Osteocyte (in vitro differentiated cells): ENCODE data around the gene RILP. TPM values are rescaled to one million over a fixed set of nuclear protein-coding genes. Genes with fewer than 3 reads are reported as not detected.
A peak's percentile ranks its signal among the peaks of the same experiment; 100 is the strongest.

Source experiments
- DNase-seq: peaks from one replicate; pipeline ENCODE4 v3.0.0; 2021; ENCODE audit warnings: mixed read lengths; ENCODE audit not compliant: unreplicated experiment; ENCODE audit errors: extremely low spot score
- H3K27ac Mint-ChIP-seq: one replicate; pipeline ENCODE4 v1.8.0; 2021; ENCODE audit warnings: mild to moderate bottlenecking, mixed read lengths; ENCODE audit not compliant: unreplicated experiment
- H3K27me3 Mint-ChIP-seq: one replicate; pipeline ENCODE4 v1.8.0; 2021; ENCODE audit warnings: mixed read lengths; ENCODE audit not compliant: unreplicated experiment
- H3K36me3 Mint-ChIP-seq: one replicate; pipeline ENCODE4 v1.8.0; 2021; ENCODE audit warnings: mixed read lengths; ENCODE audit not compliant: unreplicated experiment
- H3K4me1 Mint-ChIP-seq: one replicate; pipeline ENCODE4 v1.8.0; 2021; ENCODE audit warnings: mixed read lengths; ENCODE audit not compliant: unreplicated experiment
- H3K4me3 Mint-ChIP-seq: one replicate; pipeline ENCODE4 v1.8.0; 2021; ENCODE audit warnings: mild to moderate bottlenecking, moderate library complexity, mixed read lengths; ENCODE audit not compliant: unreplicated experiment
- H3K9me3 Mint-ChIP-seq: one replicate; pipeline ENCODE4 v1.8.0; 2021; ENCODE audit warnings: mixed read lengths; ENCODE audit not compliant: unreplicated experiment
- CTCF ChIP-seq: fragments of 200-600 bp; sonication (generic); IDR thresholded peaks from 2 replicates; pipeline ENCODE4 v1.5.0; 2021; ENCODE audit warnings: antibody characterized with exemption, mild to moderate bottlenecking, moderate library complexity
- total RNA-seq: library from RNA; stranded (reverse); gene quantifications from 2 replicates; pipeline ENCODE4 v1.2.1, GENCODE V29; 2021

RILP gene
- total RNA-seq, 1 donor from 2014 or later: 2.6 TPM

DNA sequence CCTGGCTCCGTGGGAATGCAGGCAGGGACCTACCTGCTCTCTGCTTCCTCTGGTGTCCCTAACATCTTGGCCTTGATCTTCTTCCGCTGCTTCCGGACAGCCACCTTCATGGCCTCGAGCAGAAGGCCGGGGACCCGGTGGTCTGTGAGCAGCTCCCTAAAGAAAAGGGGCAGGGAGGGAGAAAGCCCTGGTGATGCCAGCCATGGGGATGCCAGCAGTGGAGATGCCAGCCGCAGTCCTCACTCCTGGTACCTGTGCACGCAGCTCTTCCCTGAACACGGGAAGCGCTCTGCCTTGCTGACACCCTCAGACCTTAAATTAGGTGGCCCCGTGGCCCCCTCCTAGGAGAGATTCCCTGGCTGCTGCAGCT lies 1.9 kb downstream of the RILP start:
- H3K27ac Mint-ChIP-seq: no peak overlapping the region
- no peak for TF ChIP-seq CTCF
- no peaks in the 10 kb centered on the region for H3K9me3 Mint-ChIP-seq
- DNase-seq: no peak
- peaks cover 13% of the 10 kb centered on the region for H3K4me1 Mint-ChIP-seq
- H3K27me3 Mint-ChIP-seq: no peaks in the 10 kb centered on the region
- peaks cover 8% of the 10 kb centered on the region for H3K36me3 Mint-ChIP-seq
- H3K4me3 Mint-ChIP-seq: no peak overlapping the region

DNA sequence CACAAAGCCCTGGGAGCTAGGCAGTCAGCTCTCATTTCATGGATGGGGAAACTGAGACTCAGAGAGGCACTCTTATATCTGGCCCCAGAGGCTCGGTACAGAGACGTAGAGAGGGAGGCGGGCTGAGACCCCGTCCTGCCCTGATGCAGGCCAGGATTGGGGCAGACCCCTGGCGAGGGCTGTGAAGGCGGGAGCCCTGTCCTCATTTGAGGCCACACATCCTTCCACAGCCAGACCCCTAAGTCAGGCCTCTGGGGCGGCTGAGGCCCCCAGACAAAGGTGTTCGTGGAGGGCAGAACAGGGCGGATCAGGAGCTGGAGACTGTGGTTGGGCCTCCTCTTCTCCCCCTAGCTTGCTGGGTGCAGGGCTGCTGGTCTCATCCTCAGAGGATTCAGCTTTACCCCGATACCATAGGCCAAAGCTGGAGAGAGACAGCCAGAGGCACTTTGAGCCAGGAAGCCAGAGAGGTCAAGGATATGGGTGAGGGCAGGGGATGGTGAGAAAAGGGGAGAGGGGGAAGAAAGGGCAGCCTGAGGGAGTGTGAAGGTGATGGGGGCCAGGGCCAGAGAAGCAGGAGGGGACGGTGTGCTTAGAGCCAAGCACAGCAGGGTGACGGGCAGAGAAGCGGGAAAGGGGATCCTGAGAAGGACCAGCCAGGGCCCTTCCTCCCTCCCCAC lies 3.3 kb downstream of the RILP start:
- peaks cover 13% of the 10 kb centered on the region for H3K4me1 Mint-ChIP-seq
- no peaks in the 10 kb centered on the region for H3K27me3 Mint-ChIP-seq
- TF ChIP-seq CTCF: no peak
- H3K4me3 Mint-ChIP-seq: no peak overlapping the region
- H3K36me3 Mint-ChIP-seq: no peaks in the 10 kb centered on the region
- no peaks in the 10 kb centered on the region for H3K9me3 Mint-ChIP-seq
- H3K27ac Mint-ChIP-seq: no peak overlapping the region
- no peak for DNase-seq

- no peaks in the 10 kb centered on the region for H3K9me3 Mint-ChIP-seq
- H3K4me3 Mint-ChIP-seq: no peak within 1 kb of the TSS
- H3K27ac Mint-ChIP-seq: no peak within 1 kb of the TSS
- H3K4me1 Mint-ChIP-seq: peaks cover 13% of the 10 kb centered on the region
- no peak for TF ChIP-seq CTCF
- DNase-seq: no peak
- H3K27me3 Mint-ChIP-seq: no peaks in the 10 kb centered on the region
- H3K36me3 Mint-ChIP-seq: no peaks in the 10 kb centered on the region
Observed at GRCh38 chr17:1645207-1646171, 4.2 kb downstream of the RILP start, which contains the start of gene SCARF1. SCARF1 (minus strand) TSS chr17:1645732; CDS start chr17:1645697, 35 bp downstream.

DNA sequence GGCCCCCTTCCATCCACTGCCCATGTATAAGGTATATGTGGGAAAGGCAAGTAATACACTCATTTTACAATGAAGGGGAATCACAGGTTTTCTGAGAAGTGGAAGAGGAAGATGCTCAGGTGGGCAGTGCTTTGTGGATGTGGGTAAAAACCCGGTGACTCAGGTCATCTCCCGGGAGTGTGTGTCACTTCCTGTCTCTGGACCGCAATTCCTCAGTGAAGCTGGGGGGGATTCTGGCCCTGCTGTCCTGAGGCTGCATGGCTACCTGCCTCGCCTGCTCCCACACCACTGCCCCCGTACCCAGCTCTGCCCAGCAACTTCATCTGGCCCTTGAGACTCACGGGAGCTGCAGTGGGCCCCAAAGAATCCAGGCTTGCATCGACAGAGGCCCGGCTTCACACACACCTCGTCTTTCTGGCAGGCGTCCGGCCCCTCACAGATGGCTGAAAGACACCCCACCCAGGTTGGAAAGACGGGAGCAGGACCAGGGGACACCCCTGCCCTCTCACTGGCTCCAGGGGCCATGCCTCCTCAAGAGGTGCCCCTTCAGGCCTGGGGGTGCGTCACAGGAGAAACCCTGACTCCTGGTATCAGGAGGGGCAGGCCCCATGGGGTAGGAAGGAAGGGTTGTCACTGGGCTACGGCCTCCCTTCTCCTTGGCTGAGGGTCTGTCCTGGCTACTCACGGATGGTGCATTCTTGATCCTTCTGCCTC lies 5.0 kb downstream of the RILP start:
- DNase-seq: no peak
- H3K27me3 Mint-ChIP-seq: no peaks in the 10 kb centered on the region
- peaks cover 9% of the 10 kb centered on the region for H3K4me1 Mint-ChIP-seq
- H3K36me3 Mint-ChIP-seq: no peaks in the 10 kb centered on the region
- no peak overlapping the region for H3K27ac Mint-ChIP-seq
- no peaks in the 10 kb centered on the region for H3K9me3 Mint-ChIP-seq
- peak overlapping the region; percentile 66 for H3K4me3 Mint-ChIP-seq
- no peak for TF ChIP-seq CTCF
